Endodermal cell (in vitro differentiated cells): Measurements from ENCODE around the gene HMOX1. TPM values are rescaled to one million over a fixed set of nuclear protein-coding genes. Genes with fewer than 3 reads are reported as not detected.

ENCODE experiments used
- DNase-seq: peaks from one replicate; pipeline ENCODE4 v3.0.0-alpha.2; 2017
- H3K27ac ChIP-seq: 2 replicates; pipeline ENCODE4 v1.5.1; 2013; ENCODE audit warnings: mild to moderate bottlenecking, low read depth, low read length, moderate library complexity
- H3K27me3 ChIP-seq: 2 replicates; pipeline ENCODE4 v1.6.1; 2013; ENCODE audit warnings: mild to moderate bottlenecking, low read length, moderate library complexity; ENCODE audit not compliant: insufficient read depth, control insufficient read depth, poor library complexity, severe bottlenecking
- H3K36me3 ChIP-seq: 2 replicates; pipeline ENCODE4 v1.7.0; 2013; ENCODE audit warnings: mild to moderate bottlenecking, low read length, moderate library complexity; ENCODE audit not compliant: control insufficient read depth, insufficient read depth
- H3K4me1 ChIP-seq: one replicate; pipeline ENCODE4 v1.7.0; 2013; ENCODE audit warnings: low read length; ENCODE audit not compliant: control insufficient read depth, insufficient read depth
- H3K4me3 ChIP-seq: 2 replicates; pipeline ENCODE4 v1.5.1; 2013; ENCODE audit warnings: mild to moderate bottlenecking, low read length, moderate library complexity
- H3K9ac ChIP-seq: 2 replicates; pipeline ENCODE4 v1.6.1; 2013; ENCODE audit warnings: mild to moderate bottlenecking, low read length, moderate library complexity; ENCODE audit not compliant: poor library complexity, severe bottlenecking; ENCODE audit errors: extremely low read depth
- H3K9me3 ChIP-seq: 2 replicates; pipeline ENCODE4 v1.6.1; 2013; ENCODE audit warnings: mild to moderate bottlenecking, low read length, moderate library complexity; ENCODE audit not compliant: control insufficient read depth
- H3K27ac Mint-ChIP-seq: 2 replicates; pipeline ENCODE4 v1.8.0; 2020; ENCODE audit warnings: mixed read lengths
- H3K27me3 Mint-ChIP-seq: 2 replicates; pipeline ENCODE4 v1.8.0; 2021; ENCODE audit warnings: mild to moderate bottlenecking, mixed read lengths; ENCODE audit not compliant: insufficient read depth
- H3K36me3 Mint-ChIP-seq: 2 replicates; pipeline ENCODE4 v1.8.0; 2020; ENCODE audit warnings: low read depth, mixed read lengths
- H3K4me1 Mint-ChIP-seq: 2 replicates; pipeline ENCODE4 v1.8.0; 2020; ENCODE audit warnings: mixed read lengths
- H3K4me3 Mint-ChIP-seq: 2 replicates; pipeline ENCODE4 v1.8.0; 2020; ENCODE audit warnings: mild to moderate bottlenecking, moderate library complexity, mixed read lengths
- H3K9me3 Mint-ChIP-seq: 2 replicates; pipeline ENCODE4 v1.8.0; 2020; ENCODE audit warnings: mild to moderate bottlenecking, mixed read lengths
- CTCF ChIP-seq: fragments of 200-600 bp; sonication (generic); conservative IDR thresholded peaks from 2 replicates; pipeline ENCODE4 v1.5.0; 2021; ENCODE audit warnings: antibody characterized with exemption, mild to moderate bottlenecking
- WGBS, 2 experiments: methylation state at CpG; one replicate each; pipeline versions ENCODE4 v1.1.5 to v1.1.7; 2013; ENCODE audit warnings: missing lambda C conversion rate in 2 of 2, mixed read lengths in 1 of 2; ENCODE audit not compliant: insufficient coverage in 1 of 2, insufficient read length in 1 of 2; 5-methylcytosine and 5-hydroxymethylcytosine counted together
- total RNA-seq, 2 donors: library from RNA; stranded (reverse); fragmentation: NEBNext Ultra II Directional in 1 of 2; extraction: Animal tissue kit (Norgen Biotek cat#: 25700) in 1 of 2; gene quantifications; 2 replicates in 1 of 2; 3 replicates in 1 of 2; pipeline ENCODE4 v1.2.1, GENCODE V29; 2021

Gene HMOX1
- total RNA-seq, 2 donors from 2014 or later = 11.4 to 21.6 TPM

- H3K27ac ChIP-seq = no peak overlapping the region
- peaks cover 6% of the 10 kb centered on the region for H3K9me3 Mint-ChIP-seq
- peaks cover 14% of the 10 kb centered on the region for H3K4me1 ChIP-seq
- peaks cover 38% of the 10 kb centered on the region for H3K4me1 Mint-ChIP-seq
- H3K4me3 Mint-ChIP-seq = no peak overlapping the region
- no peak overlapping the region for H3K4me3 ChIP-seq
- H3K27ac Mint-ChIP-seq = no peak overlapping the region
- 79 to 83% methylated on average over 3 to 6 of the region's 6 CpGs for WGBS, 2 experiments
- no peaks in the 10 kb centered on the region for H3K36me3 ChIP-seq
- H3K9ac ChIP-seq = no peak overlapping the region
- no peak for DNase-seq
- H3K9me3 ChIP-seq = no peaks in the 10 kb centered on the region
- no peaks in the 10 kb centered on the region for H3K36me3 Mint-ChIP-seq
- peaks cover 2% of the 10 kb centered on the region for H3K27me3 Mint-ChIP-seq
- TF ChIP-seq CTCF = no peak
- no peaks in the 10 kb centered on the region for H3K27me3 ChIP-seq
These were observed 7.1 kb upstream of the HMOX1 start for GRCh38 chr22:35373781-35374180.

GRCh38 chr22:35375031-35375430, 5.9 kb upstream of the HMOX1 start:
- Mint-ChIP-seq H3K36me3 (no peaks in the 10 kb centered on the region), H3K27ac (no peak overlapping the region), H3K4me1 (peaks cover 41% of the 10 kb centered on the region), H3K27me3 (peaks cover 5% of the 10 kb centered on the region), H3K9me3 (peaks cover 6% of the 10 kb centered on the region), H3K4me3 (no peak overlapping the region)
- Histone ChIP-seq H3K27ac (no peak overlapping the region), H3K36me3 (no peaks in the 10 kb centered on the region), H3K9ac (no peak overlapping the region), H3K27me3 (no peaks in the 10 kb centered on the region), H3K4me3 (no peak overlapping the region), H3K4me1 (peaks cover 16% of the 10 kb centered on the region), H3K9me3 (no peaks in the 10 kb centered on the region)
- TF ChIP-seq CTCF = no peak
- WGBS, 2 experiments = 92 to 97% methylated on average over 3 of the region's 3 CpGs
- DNase-seq = no peak

- Mint-ChIP-seq H3K9me3 (peaks cover 6% of the 10 kb centered on the region), H3K4me1 (peaks cover 44% of the 10 kb centered on the region), H3K4me3 (no peak overlapping the region), H3K36me3 (no peaks in the 10 kb centered on the region), H3K27me3 (peaks cover 9% of the 10 kb centered on the region), H3K27ac (no peak overlapping the region)
- no peak for TF ChIP-seq CTCF
- no peak overlapping the region for H3K9ac ChIP-seq
- no peak for DNase-seq
- no peak overlapping the region for H3K27ac ChIP-seq
- H3K4me3 ChIP-seq = no peak overlapping the region
- no peaks in the 10 kb centered on the region for H3K36me3 ChIP-seq
- WGBS, 2 experiments = 92 to 97% methylated on average over 7 to 8 of the region's 8 CpGs
- peaks cover 20% of the 10 kb centered on the region for H3K4me1 ChIP-seq
- no peaks in the 10 kb centered on the region for H3K9me3 ChIP-seq
- no peaks in the 10 kb centered on the region for H3K27me3 ChIP-seq
These were observed 5.4 kb upstream of the HMOX1 start for GRCh38 chr22:35375526-35375925.
